ENCODE measurements around the gene DNAL1. TPM values are rescaled to one million over a fixed set of nuclear protein-coding genes. Genes with fewer than 3 reads are reported as not detected.

Gene DNAL1
- total and polyA plus RNA-seq, 9 of the 15 experiments (the other 6 are each of a cell fraction or from before 2014, with no cell fraction given) = 1.6 to 11.7 (median 4.8) TPM

GRCh38 chr14:73713803-73714655 is 69.2 kb downstream of the DNAL1 start, which contains the start of gene PNMA1 (continued):
- TF ChIP-seq THRB (CRISPR knock-in tag; conservative IDR thresholded peaks at IDR 0.05) = no peak
- TF ChIP-seq POLR2H (tag; IDR thresholded peaks at IDR 0.05; ENCODE audit: low read depth) = peak; percentile 60
- TF ChIP-seq MLLT1 (IDR thresholded peaks at IDR 0.05) = 0 out of 4 replicates have a peak, but pooled peaks of 1 of the 2 experiments have one; percentile 47
- TF ChIP-seq ZNF407 (IDR thresholded peaks at IDR 0.05; ENCODE audit: low read depth) = no peak
- 0 out of 4 replicates have a peak, but pooled peaks of 1 of the 2 experiments have one; percentile 1 for TF ChIP-seq RAD21 (CRISPR knock-in tag; conservative IDR thresholded peaks at IDR 0.05 in 1 of 2, IDR thresholded peaks at IDR 0.05 in 1 of 2)
- no peak for TF ChIP-seq RBM14 (IDR thresholded peaks at IDR 0.05; ENCODE audit: borderline replicate concordance, insufficient read depth, low read depth, low read length)
- no peak for TF ChIP-seq NR2F6 (CRISPR knock-in tag; IDR thresholded peaks at IDR 0.05)
- no peak for TF ChIP-seq DACH1 (IDR thresholded peaks at IDR 0.05; ENCODE audit: partially characterized antibody)
- TF ChIP-seq EP300 (IDR thresholded peaks at IDR 0.05; ENCODE audit: low read length) = no peak
- TF ChIP-seq TAF7 (tag; IDR thresholded peaks at IDR 0.05) = no peak
- TF ChIP-seq MLX (CRISPR knock-in tag; conservative IDR thresholded peaks at IDR 0.05) = no peak
- TF ChIP-seq KAT2B (IDR thresholded peaks at IDR 0.05; ENCODE audit: low read depth, low read length) = no peak
- no peak for TF ChIP-seq ARHGAP35 (IDR thresholded peaks at IDR 0.05; ENCODE audit: partially characterized antibody)
- no peak for TF ChIP-seq ZNF224 (CRISPR knock-in tag; IDR thresholded peaks at IDR 0.05)
- TF ChIP-seq POLR2G (IDR thresholded peaks at IDR 0.05; ENCODE audit: low read depth, low read length) = peak; percentile 86

Data from K562 (cell line).